HepG2 (cell line): ENCODE data around the gene DYNC2H1. TPM values are rescaled to one million over a fixed set of nuclear protein-coding genes. Genes with fewer than 3 reads are reported as not detected.

Experiments used
- ATAC-seq: fragments of 200-7000 bp; cut with Tn5 transposase; 3 replicates; pipeline ENCODE4 v1.9.1; 2020; ENCODE audit warnings: mild to moderate bottlenecking, moderate library complexity
- BruUV-seq: library from RNA; stranded (reverse); fragments of 400-500 nt; replicated peaks from 2 replicates; lab custom pipeline; 2021; lab: Mats Ljungman, UMichigan
- CTCF ChIA-PET: fragments of 300-600 bp; formaldehyde crosslinking; extraction: SDS; loops from one replicate; lab custom pipeline; 2021; ENCODE audit warnings: low total read pairs, inconsistent platforms, low intra/inter-chr PET ratio; lab: Yijun Ruan, JAX
- POLR2A ChIA-PET: fragments of 350-600 bp; sonication (Branson Sonifier 250); formaldehyde crosslinking; loops from one replicate; lab custom pipeline; 2020; ENCODE audit warnings: antibody characterized with exemption, inconsistent platforms; lab: Yijun Ruan, JAX
- DNase-seq: peaks from one replicate; pipeline ENCODE4 v3.0.0-alpha.2; 2015; ENCODE audit warnings: low spot score
- FAIRE-seq: peaks from 3 replicates; lab custom pipeline; 2011; peaks lifted over from hg19 to GRCh38; lab: Jason Lieb, UNC
- H2AFZ ChIP-seq: one replicate; pipeline ENCODE4 v1.6.1; 2011; ENCODE audit warnings: low read length, inconsistent platforms
- H3K27ac ChIP-seq: fragments of 300-600 bp; 3 replicates; pipeline ENCODE4 v1.8.0; 2011; ENCODE audit warnings: mixed run types, mild to moderate bottlenecking, mixed read lengths, low read length, inconsistent platforms; ENCODE audit not compliant: insufficient read depth; ENCODE audit errors: extremely low read length
- H3K27me3 ChIP-seq, 2 experiments: fragments of 200-600 bp in 1 of 2; 2 replicates in 1 of 2; 3 replicates in 1 of 2; pipeline versions ENCODE4 v1.6.0 to v1.8.0; 2011; ENCODE audit warnings: low read length in 2 of 2, mild to moderate bottlenecking in 2 of 2, moderate library complexity in 2 of 2, inconsistent platforms in 1 of 2; ENCODE audit not compliant: insufficient read depth in 2 of 2, control insufficient read depth in 1 of 2
- H3K36me3 ChIP-seq, 2 experiments: fragments of 200-600 bp in 1 of 2; replicated peaks in 1 of 2; 2 replicates in 1 of 2; 3 replicates in 1 of 2; pipeline versions ENCODE4 v1.5.1 to v1.8.0; 2011; ENCODE audit warnings: low read length in 2 of 2, inconsistent platforms in 1 of 2; ENCODE audit not compliant: insufficient read depth in 2 of 2, control insufficient read depth in 1 of 2
- H3K4me1 ChIP-seq: 2 replicates; pipeline ENCODE4 v1.5.1; 2012; ENCODE audit warnings: low read length, inconsistent platforms; ENCODE audit not compliant: insufficient read depth
- H3K4me2 ChIP-seq: 2 replicates; pipeline ENCODE4 v1.6.0; 2011; ENCODE audit warnings: low read depth, low read length, inconsistent platforms
- H3K4me3 ChIP-seq, 3 experiments: fragments of 200-600 bp in 1 of 3; sonication (generic), shearing (Covaris generic) in 1 of 3; replicated peaks in 1 of 3; 2 replicates each; pipeline ENCODE4 v1.5.1; 2011 to 2016; ENCODE audit warnings: low read length in 3 of 3, inconsistent platforms in 2 of 3, low read depth in 2 of 3, mild to moderate bottlenecking in 2 of 3, control low read depth in 1 of 3, mixed read lengths in 1 of 3; ENCODE audit not compliant: insufficient read depth in 1 of 3
- H3K79me2 ChIP-seq: one replicate; pipeline ENCODE4 v1.6.1; 2011; ENCODE audit warnings: low read length, inconsistent platforms; ENCODE audit not compliant: insufficient read depth
- H3K9ac ChIP-seq: 2 replicates; pipeline ENCODE4 v1.6.0; 2011; ENCODE audit warnings: mild to moderate bottlenecking, low read depth, low read length, inconsistent platforms; ENCODE audit not compliant: insufficient read depth
- H3K9me3 ChIP-seq: 2 replicates; pipeline ENCODE4 v1.5.1; 2012; ENCODE audit warnings: mild to moderate bottlenecking, low read length
- H4K20me1 ChIP-seq: 2 replicates; pipeline ENCODE4 v1.6.0; 2011; ENCODE audit warnings: inconsistent platforms, mild to moderate bottlenecking, low read length, moderate library complexity; ENCODE audit not compliant: insufficient read depth
- ATAD3A ChIP-seq: sonication (generic); formaldehyde crosslinking; IDR thresholded peaks from 2 replicates; pipeline ENCODE4 v1.4.0; 2020; ENCODE audit warnings: missing genetic modification reagents
- CSRNP1 ChIP-seq: sonication (generic); formaldehyde crosslinking; IDR thresholded peaks from 2 replicates; pipeline ENCODE4 v1.8.1; 2023; ENCODE audit warnings: mild to moderate bottlenecking, missing genetic modification reagents
- NFKB2 ChIP-seq: sonication (generic); formaldehyde crosslinking; IDR thresholded peaks from 2 replicates; pipeline ENCODE4 v1.4.0; 2020; ENCODE audit warnings: missing genetic modification reagents, borderline replicate concordance
- RXRB ChIP-seq: IDR thresholded peaks from 2 replicates; pipeline ENCODE4 v1.6.1; 2016; ENCODE audit warnings: borderline replicate concordance, missing genetic modification reagents, missing compliant biosample characterization
- STAG1 ChIP-seq: sonication (generic); formaldehyde crosslinking; IDR thresholded peaks from 2 replicates; pipeline ENCODE4 v1.4.0; 2020; ENCODE audit warnings: missing genetic modification reagents
- ZEB1 ChIP-seq: IDR thresholded peaks from 2 replicates; pipeline ENCODE4 v1.6.1; 2012; ENCODE audit warnings: mild to moderate bottlenecking, low read depth, inconsistent platforms; ENCODE audit not compliant: insufficient replicate concordance
- ZMYM2 ChIP-seq: sonication (generic); formaldehyde crosslinking; IDR thresholded peaks from 2 replicates; pipeline ENCODE4 v1.8.0; 2022; ENCODE audit warnings: mild to moderate bottlenecking, missing genetic modification reagents
- ZNF253 ChIP-seq: sonication (generic); formaldehyde crosslinking; IDR thresholded peaks from 2 replicates; pipeline ENCODE4 v1.8.0; 2022; ENCODE audit warnings: mild to moderate bottlenecking, missing genetic modification reagents, borderline replicate concordance
- ZNF296 ChIP-seq: sonication (generic); formaldehyde crosslinking; conservative IDR thresholded peaks from 2 replicates; pipeline ENCODE4 v1.5.0; 2020; ENCODE audit warnings: mild to moderate bottlenecking, missing genetic modification reagents
- ZNF317 ChIP-seq: sonication (generic); formaldehyde crosslinking; IDR thresholded peaks from 2 replicates; pipeline ENCODE4 v1.5.0; 2020; ENCODE audit warnings: mild to moderate bottlenecking, missing genetic modification reagents
- ZNF350 ChIP-seq: sonication (generic); formaldehyde crosslinking; IDR thresholded peaks from 2 replicates; pipeline ENCODE4 v1.4.0; 2020; ENCODE audit warnings: mild to moderate bottlenecking, low read depth, missing genetic modification reagents, borderline replicate concordance
- WGBS: methylation state at CpG from one replicate; pipeline ENCODE4 v1.1.6; 2017; ENCODE audit warnings: low lambda C conversion rate; 5-methylcytosine and 5-hydroxymethylcytosine counted together
- in situ Hi-C: cut with HindIII; loops from 2 replicates; pipeline ENCODE4 v1.10.0; 2017; ENCODE audit warnings: low pct_unique_long_range_greater_than_20kb; ENCODE audit not compliant: extremely low pct_ligation_motif_present
- intact Hi-C: fragments of 100-400 bp; cut with micrococcal nuclease; formaldehyde crosslinking; loops from one replicate; pipeline ENCODE4 v1.10.0; 2022; ENCODE audit not compliant: unreplicated experiment
- polyA plus RNA-seq, 8 experiments: library from polyadenylated mRNA; depleted of rRNA in 3 of 8; stranded (reverse) in 7 of 8; unstranded in 1 of 8; fragments of >200 nt; fragmentation: Illumina TruSeq in 4 of 8; extraction: Trizol in 4 of 8; gene quantifications; 2 replicates each; pipeline versions ENCODE4 v1.2.1 to v1.2.3, GENCODE V29; 2011 to 2016; ENCODE audit warnings: low read depth in 4 of 8, missing spikeins in 1 of 8, mixed read lengths in 1 of 8; ENCODE audit not compliant: insufficient read depth in 1 of 8
- total RNA-seq, 5 experiments: library from RNA; depleted of rRNA; stranded (reverse); fragments of >200 nt; fragmentation: Illumina TruSeq; extraction: Trizol; gene quantifications; 2 replicates each; pipeline ENCODE4 v1.2.3, GENCODE V29; 2016; ENCODE audit warnings: low read depth in 1 of 5
- TF ChIP-seq, protein P1 (sequence below): sonication (generic); formaldehyde crosslinking; IDR thresholded peaks from 2 replicates; pipeline ENCODE4 v1.4.0; 2020; ENCODE audit warnings: missing genetic modification reagents, mild to moderate bottlenecking, borderline replicate concordance

DYNC2H1 gene
- total and polyA plus RNA-seq, 2 of the 13 experiments (the other 11 are each of a cell fraction or from before 2014, with no cell fraction given) = 0.49 to 0.66 TPM

DNA sequence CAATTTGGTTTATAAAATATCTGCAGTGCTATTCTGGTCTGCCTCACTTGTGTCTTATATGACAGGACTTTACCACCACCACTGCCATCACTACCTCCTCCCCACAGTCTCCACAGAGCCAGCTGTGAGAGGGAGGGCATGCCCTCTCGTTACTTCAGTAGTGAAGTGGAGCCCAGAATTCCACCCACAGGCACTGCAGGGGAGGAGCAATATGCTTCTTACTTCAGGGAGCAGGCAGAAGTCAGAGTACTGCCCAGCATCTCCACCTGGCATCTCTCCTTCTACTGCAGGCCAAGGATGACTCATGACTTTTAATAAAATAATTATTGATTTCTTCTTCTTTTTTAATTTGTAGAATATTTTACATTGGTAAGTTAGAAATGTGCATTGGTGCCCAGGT lies 255.5 kb downstream of the DYNC2H1 start:
- WGBS = 0% methylated on average over 1 of the region's 1 CpG
- no peak overlapping the region for H3K4me2 ChIP-seq
- ATAC-seq = no peak

More for the DNA sequence above, 255.5 kb downstream of the DYNC2H1 start:
- in situ Hi-C loops = no loop called here
- no peak overlapping the region for H3K9ac ChIP-seq
- no peaks in the 10 kb centered on the region for H3K79me2 ChIP-seq
- peaks cover 11% of the 10 kb centered on the region; the same call in 1 of the 2 replicates for H3K9me3 ChIP-seq
- intact Hi-C loops = no loop called here
- no peaks in the 10 kb centered on the region for H4K20me1 ChIP-seq
- H3K36me3 ChIP-seq = no peaks in the 10 kb centered on the region
- H3K4me3 ChIP-seq = no peak overlapping the region
- DNase-seq (no peak), FAIRE-seq (no peak)
- CTCF ChIA-PET = no interaction called here
- H3K4me1 ChIP-seq = no peaks in the 10 kb centered on the region
- no TSS peak for BruUV-seq
- TF ChIP-seq ZNF317 (CRISPR knock-in tag) = no peak
- TF ChIP-seq NFKB2 (CRISPR knock-in tag) = no peak
- TF ChIP-seq ATAD3A (CRISPR knock-in tag) = no peak
- no peak for TF ChIP-seq STAG1 (CRISPR knock-in tag)
- TF ChIP-seq ZNF296 (CRISPR knock-in tag) = no peak
- no peak for TF ChIP-seq CSRNP1 (CRISPR knock-in tag)
- no peak for TF ChIP-seq RXRB (CRISPR knock-in tag)
- TF ChIP-seq ZMYM2 (CRISPR knock-in tag) = no peak
- TF ChIP-seq, protein P1, sequence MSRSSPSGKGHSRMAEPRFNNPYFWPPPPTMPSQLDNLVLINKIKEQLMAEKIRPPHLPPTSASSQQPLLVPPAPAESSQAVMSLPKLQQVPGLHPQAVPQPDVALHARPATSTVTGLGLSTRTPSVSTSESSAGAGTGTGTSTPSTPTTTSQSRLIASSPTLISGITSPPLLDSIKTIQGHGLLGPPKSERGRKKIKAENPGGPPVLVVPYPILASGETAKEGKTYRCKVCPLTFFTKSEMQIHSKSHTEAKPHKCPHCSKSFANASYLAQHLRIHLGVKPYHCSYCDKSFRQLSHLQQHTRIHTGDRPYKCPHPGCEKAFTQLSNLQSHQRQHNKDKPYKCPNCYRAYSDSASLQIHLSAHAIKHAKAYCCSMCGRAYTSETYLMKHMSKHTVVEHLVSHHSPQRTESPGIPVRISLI = no peak
- TF ChIP-seq ZNF253 (CRISPR knock-in tag) = no peak
- no peak for TF ChIP-seq ZNF350 (CRISPR knock-in tag)
- no peak for TF ChIP-seq ZEB1
- no peaks in the 10 kb centered on the region for H3K27me3 ChIP-seq
- no peak overlapping the region for H2AFZ ChIP-seq
- no peak overlapping the region for H3K27ac ChIP-seq
- POLR2A ChIA-PET = no interaction called here
